Uterus (tissue), 2 donors: Measurements from ENCODE around the gene IRF7.

Source experiments
- CTCF ChIP-seq, 4 experiments: fragments of 200-600 bp in 2 of 4; fragments of 450-650 bp in 2 of 4; sonication (generic) in 2 of 4; IDR thresholded peaks; one replicate each; pipeline ENCODE4 v1.5.1; 2016 to 2019; ENCODE audit warnings: antibody characterized with exemption in 4 of 4, mild to moderate bottlenecking in 2 of 4, moderate library complexity in 1 of 4
- POLR2A ChIP-seq, 2 donors: fragments of 450-650 bp; IDR thresholded peaks; one replicate each; pipeline ENCODE4 v1.6.1; 2016; ENCODE audit warnings: antibody characterized with exemption in 2 of 2, mild to moderate bottlenecking in 1 of 2, moderate library complexity in 1 of 2

GRCh38 chr11:568306-569157 is 47.2 kb downstream of the IRF7 start:
- TF ChIP-seq POLR2A (IDR thresholded peaks at IDR 0.05) (peak in 1 of 2 donors; percentile 56), CTCF (IDR thresholded peaks at IDR 0.05) (peak in 1 of 4 experiments; percentile 6)
